Erythroblast (primary cell): ENCODE data around the gene TANK.

Source experiments
- GATA1 ChIP-seq: IDR thresholded peaks from 2 replicates; pipeline ENCODE4 v1.6.1; 2011; ENCODE audit warnings: low read depth, mild to moderate bottlenecking, control low read depth, low read length, moderate library complexity
- POLR2A ChIP-seq: IDR thresholded peaks from 2 replicates; pipeline ENCODE4 v1.6.1; 2011; ENCODE audit warnings: mild to moderate bottlenecking, low read length

GRCh38 chr2:161164161-161164560, 3.9 kb downstream of the TANK start:
- TF ChIP-seq POLR2A (no peak), GATA1 (no peak)
